Liver (tissue), 3 donors: Measurements from ENCODE around the gene TEX9.

Experiments
- ATF3 ChIP-seq: IDR thresholded peaks from 2 replicates; pipeline ENCODE4 v1.6.1; 2016; ENCODE audit warnings: antibody characterized with exemption
- EGR1 ChIP-seq, 2 donors: IDR thresholded peaks; 2 replicates each; pipeline ENCODE4 v1.6.1; 2016 to 2018; ENCODE audit warnings: antibody characterized with exemption in 2 of 2, low read depth in 2 of 2
- GABPA ChIP-seq, 2 donors: IDR thresholded peaks in 1 of 2; conservative IDR thresholded peaks in 1 of 2; 2 replicates each; pipeline ENCODE4 v1.6.1; 2016; ENCODE audit warnings: antibody characterized with exemption in 2 of 2, mild to moderate bottlenecking in 1 of 2, moderate library complexity in 1 of 2
- HNF4G ChIP-seq: IDR thresholded peaks from 2 replicates; pipeline ENCODE4 v1.6.1; 2016; ENCODE audit warnings: antibody characterized with exemption
- JUND ChIP-seq, 2 donors: IDR thresholded peaks; 2 replicates each; pipeline ENCODE4 v1.6.1; 2016; ENCODE audit warnings: antibody characterized with exemption in 2 of 2
- RAD21 ChIP-seq, 2 donors: IDR thresholded peaks; 2 replicates each; pipeline ENCODE4 v1.6.1; 2016; ENCODE audit warnings: antibody characterized with exemption in 2 of 2, mild to moderate bottlenecking in 2 of 2
- RXRA ChIP-seq, 2 donors: IDR thresholded peaks; 2 replicates each; pipeline ENCODE4 v1.6.1; 2017 to 2018; ENCODE audit warnings: antibody characterized with exemption in 2 of 2, mild to moderate bottlenecking in 1 of 2
- SP1 ChIP-seq: IDR thresholded peaks from 2 replicates; pipeline ENCODE4 v1.6.1; 2018; ENCODE audit warnings: antibody characterized with exemption, mild to moderate bottlenecking
- TAF1 ChIP-seq: conservative IDR thresholded peaks from 2 replicates; pipeline ENCODE4 v1.6.1; 2016; ENCODE audit warnings: antibody characterized with exemption, mild to moderate bottlenecking
- YY1 ChIP-seq: IDR thresholded peaks from 2 replicates; pipeline ENCODE4 v1.6.1; 2016; ENCODE audit warnings: antibody characterized with exemption, mild to moderate bottlenecking
- TF ChIP-seq, protein P1 (sequence below): fragments of 150-350 bp; IDR thresholded peaks from 2 replicates; pipeline ENCODE4 v1.5.1; 2017; ENCODE audit warnings: improper control_type of control experiment, low read depth, low read length; ENCODE audit not compliant: missing input control
- TF ChIP-seq, protein P2 (sequence below): IDR thresholded peaks from 2 replicates; pipeline ENCODE4 v1.6.1; 2016; ENCODE audit warnings: antibody characterized with exemption, mild to moderate bottlenecking
- TF ChIP-seq, protein P3 (sequence below): IDR thresholded peaks from 2 replicates; pipeline ENCODE4 v1.6.1; 2016; ENCODE audit warnings: antibody characterized with exemption
- TF ChIP-seq, protein P4 (sequence below): IDR thresholded peaks from 2 replicates; pipeline ENCODE4 v1.6.1; 2016; ENCODE audit warnings: antibody characterized with exemption
- donor health status: healthy.
- donor health status: healthy.

DNA sequence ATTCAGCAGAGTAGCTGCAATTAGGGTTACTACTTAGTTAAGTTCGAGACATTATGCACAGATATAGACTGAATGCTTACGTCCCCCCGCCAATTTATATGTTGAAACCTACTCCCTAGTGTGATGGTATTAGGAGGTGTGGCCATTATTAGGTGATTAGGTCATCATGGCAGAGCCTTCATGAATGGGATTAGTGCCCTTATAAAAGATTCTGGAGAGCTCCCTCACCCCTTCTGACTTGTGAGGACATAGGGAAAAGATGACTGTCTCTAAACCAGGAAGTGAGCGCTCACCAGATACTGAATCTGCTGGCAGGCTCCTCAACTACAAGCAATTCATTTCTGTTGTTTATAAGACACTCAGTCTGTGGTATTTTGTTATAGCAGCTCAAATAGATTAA, 25.6 kb upstream of the TEX9 start:
- TF ChIP-seq, protein P1, sequence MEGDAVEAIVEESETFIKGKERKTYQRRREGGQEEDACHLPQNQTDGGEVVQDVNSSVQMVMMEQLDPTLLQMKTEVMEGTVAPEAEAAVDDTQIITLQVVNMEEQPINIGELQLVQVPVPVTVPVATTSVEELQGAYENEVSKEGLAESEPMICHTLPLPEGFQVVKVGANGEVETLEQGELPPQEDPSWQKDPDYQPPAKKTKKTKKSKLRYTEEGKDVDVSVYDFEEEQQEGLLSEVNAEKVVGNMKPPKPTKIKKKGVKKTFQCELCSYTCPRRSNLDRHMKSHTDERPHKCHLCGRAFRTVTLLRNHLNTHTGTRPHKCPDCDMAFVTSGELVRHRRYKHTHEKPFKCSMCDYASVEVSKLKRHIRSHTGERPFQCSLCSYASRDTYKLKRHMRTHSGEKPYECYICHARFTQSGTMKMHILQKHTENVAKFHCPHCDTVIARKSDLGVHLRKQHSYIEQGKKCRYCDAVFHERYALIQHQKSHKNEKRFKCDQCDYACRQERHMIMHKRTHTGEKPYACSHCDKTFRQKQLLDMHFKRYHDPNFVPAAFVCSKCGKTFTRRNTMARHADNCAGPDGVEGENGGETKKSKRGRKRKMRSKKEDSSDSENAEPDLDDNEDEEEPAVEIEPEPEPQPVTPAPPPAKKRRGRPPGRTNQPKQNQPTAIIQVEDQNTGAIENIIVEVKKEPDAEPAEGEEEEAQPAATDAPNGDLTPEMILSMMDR, result no peak
- no peak for TF ChIP-seq RAD21 (IDR thresholded peaks at IDR 0.05)
- TF ChIP-seq, protein P2, sequence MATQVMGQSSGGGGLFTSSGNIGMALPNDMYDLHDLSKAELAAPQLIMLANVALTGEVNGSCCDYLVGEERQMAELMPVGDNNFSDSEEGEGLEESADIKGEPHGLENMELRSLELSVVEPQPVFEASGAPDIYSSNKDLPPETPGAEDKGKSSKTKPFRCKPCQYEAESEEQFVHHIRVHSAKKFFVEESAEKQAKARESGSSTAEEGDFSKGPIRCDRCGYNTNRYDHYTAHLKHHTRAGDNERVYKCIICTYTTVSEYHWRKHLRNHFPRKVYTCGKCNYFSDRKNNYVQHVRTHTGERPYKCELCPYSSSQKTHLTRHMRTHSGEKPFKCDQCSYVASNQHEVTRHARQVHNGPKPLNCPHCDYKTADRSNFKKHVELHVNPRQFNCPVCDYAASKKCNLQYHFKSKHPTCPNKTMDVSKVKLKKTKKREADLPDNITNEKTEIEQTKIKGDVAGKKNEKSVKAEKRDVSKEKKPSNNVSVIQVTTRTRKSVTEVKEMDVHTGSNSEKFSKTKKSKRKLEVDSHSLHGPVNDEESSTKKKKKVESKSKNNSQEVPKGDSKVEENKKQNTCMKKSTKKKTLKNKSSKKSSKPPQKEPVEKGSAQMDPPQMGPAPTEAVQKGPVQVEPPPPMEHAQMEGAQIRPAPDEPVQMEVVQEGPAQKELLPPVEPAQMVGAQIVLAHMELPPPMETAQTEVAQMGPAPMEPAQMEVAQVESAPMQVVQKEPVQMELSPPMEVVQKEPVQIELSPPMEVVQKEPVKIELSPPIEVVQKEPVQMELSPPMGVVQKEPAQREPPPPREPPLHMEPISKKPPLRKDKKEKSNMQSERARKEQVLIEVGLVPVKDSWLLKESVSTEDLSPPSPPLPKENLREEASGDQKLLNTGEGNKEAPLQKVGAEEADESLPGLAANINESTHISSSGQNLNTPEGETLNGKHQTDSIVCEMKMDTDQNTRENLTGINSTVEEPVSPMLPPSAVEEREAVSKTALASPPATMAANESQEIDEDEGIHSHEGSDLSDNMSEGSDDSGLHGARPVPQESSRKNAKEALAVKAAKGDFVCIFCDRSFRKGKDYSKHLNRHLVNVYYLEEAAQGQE, result no peak
- no peak for TF ChIP-seq JUND (IDR thresholded peaks at IDR 0.05)
- TF ChIP-seq, protein P3, sequence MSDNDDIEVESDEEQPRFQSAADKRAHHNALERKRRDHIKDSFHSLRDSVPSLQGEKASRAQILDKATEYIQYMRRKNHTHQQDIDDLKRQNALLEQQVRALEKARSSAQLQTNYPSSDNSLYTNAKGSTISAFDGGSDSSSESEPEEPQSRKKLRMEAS, result no peak
- no peak for TF ChIP-seq TAF1
- no peak for TF ChIP-seq HNF4G
- TF ChIP-seq GABPA (IDR thresholded peaks at IDR 0.05 in 1 of 2, conservative IDR thresholded peaks at IDR 0.05 in 1 of 2), result no peak
- TF ChIP-seq, protein P4, sequence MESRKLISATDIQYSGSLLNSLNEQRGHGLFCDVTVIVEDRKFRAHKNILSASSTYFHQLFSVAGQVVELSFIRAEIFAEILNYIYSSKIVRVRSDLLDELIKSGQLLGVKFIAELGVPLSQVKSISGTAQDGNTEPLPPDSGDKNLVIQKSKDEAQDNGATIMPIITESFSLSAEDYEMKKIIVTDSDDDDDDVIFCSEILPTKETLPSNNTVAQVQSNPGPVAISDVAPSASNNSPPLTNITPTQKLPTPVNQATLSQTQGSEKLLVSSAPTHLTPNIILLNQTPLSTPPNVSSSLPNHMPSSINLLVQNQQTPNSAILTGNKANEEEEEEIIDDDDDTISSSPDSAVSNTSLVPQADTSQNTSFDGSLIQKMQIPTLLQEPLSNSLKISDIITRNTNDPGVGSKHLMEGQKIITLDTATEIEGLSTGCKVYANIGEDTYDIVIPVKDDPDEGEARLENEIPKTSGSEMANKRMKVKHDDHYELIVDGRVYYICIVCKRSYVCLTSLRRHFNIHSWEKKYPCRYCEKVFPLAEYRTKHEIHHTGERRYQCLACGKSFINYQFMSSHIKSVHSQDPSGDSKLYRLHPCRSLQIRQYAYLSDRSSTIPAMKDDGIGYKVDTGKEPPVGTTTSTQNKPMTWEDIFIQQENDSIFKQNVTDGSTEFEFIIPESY, result no peak
- TF ChIP-seq RXRA (IDR thresholded peaks at IDR 0.05), result no peak
- TF ChIP-seq EGR1 (IDR thresholded peaks at IDR 0.05; ENCODE audit: low read depth in 2 of 2), result no peak
- no peak for TF ChIP-seq ATF3
- no peak for TF ChIP-seq YY1
- TF ChIP-seq SP1, result no peak
